Activated CD8-positive, alpha-beta memory T cell treated with anti-CD3 and anti-CD28 coated beads, Interleukin-2, amount 50 U/mL, for 24 hours (primary cell): ENCODE results near the gene CEBPB.

ENCODE experiments used
- DNase-seq: peaks from one replicate; pipeline ENCODE4 v3.0.0-alpha.2; 2020; ENCODE audit errors: extremely low read depth

Gene CEBPB

DNA sequence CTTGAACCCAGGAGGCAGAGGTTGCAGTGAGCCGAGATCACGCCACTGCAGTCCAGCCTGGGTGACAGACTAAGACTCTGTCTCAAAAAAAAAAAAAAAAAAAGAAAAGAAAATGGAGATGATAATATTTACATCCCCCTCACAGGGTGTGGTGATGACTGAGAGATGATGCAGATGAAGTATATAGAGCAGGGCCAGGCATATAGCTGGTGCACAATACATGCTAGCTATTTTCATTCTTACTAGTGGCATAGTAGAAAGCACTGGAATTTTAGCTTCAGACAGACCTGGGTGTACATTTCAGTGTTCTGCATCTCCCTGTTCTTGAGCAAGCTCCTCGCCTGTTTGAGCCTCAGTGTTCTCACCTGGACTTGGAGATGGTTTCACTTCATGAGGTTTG is 36.9 kb downstream of the CEBPB start:
- no peak for DNase-seq

DNA sequence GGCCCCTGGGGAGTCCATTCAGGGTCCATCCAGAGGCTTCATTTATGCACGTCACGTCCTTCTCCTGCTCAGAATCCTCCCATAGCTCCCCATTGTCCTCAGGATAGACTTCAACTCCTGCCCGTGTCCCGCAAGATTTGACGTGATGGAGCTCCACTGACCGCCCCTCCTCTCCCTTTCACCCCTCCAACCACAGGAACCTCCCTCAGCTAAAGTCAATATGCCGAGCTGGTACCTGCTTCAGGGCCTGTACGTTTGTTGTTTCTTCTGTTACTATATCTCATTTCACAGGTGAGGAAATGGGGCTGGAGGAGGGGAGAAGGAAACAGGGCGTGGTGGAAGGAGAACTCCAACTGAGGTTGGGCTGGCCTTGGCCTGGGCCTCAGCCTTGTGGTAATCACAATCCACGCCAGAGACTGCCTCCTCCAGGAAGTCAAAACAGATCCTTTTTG is 38.6 kb downstream of the CEBPB start:
- no peak for DNase-seq

DNA sequence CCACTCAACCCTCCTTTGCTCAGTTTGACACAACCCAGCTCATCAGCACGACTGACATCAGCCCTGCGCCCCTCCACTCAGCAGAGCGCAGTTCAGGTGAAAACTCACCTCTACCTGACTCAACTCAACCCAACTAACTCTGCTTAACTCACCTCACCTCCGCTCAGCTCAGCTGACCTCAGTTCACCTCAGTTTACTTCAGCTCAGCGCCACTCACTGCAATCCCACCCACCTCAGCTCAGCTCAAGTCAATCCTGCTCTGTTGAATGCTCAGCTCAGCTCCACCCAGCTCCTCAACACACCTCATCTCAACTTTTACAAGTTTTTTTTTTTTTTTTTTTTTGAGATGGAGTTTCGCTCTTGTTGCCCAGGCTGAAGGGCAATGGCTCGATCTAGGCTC is 39.6 kb downstream of the CEBPB start:
- DNase-seq = no peak

DNA sequence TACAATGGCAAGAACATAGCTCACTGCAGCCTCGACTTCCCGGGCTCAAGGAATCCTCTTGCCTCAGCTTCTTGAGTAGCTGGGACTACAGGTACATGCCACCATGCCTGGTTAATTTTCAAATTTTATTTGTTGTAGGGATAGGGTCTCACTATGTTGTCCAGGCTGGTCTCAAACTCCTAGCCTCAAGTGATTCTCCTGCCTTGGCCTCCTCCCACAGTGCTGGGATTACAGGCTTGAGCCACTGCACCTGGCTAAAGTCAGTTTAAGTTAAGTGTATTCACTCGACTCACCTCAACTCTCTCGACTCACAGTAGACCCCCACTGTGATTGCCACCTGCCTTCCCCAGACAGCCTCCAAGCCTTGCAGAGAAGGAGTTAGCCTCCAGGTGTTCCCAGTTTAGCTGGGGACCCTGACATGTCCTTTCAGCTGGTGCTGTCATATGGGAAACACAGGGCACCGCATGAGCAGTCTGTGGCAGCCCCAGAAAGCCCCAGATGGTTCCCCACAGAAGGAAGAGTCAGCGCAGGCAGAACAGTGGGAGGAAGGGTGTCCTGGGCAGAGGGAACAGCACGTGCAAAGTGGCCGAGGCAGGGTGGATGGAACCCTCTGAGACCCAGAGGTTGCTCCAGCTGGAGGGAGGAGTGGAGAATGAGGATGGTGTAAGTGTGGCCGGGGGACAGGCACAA is 40.4 kb downstream of the CEBPB start:
- DNase-seq = no peak

DNA sequence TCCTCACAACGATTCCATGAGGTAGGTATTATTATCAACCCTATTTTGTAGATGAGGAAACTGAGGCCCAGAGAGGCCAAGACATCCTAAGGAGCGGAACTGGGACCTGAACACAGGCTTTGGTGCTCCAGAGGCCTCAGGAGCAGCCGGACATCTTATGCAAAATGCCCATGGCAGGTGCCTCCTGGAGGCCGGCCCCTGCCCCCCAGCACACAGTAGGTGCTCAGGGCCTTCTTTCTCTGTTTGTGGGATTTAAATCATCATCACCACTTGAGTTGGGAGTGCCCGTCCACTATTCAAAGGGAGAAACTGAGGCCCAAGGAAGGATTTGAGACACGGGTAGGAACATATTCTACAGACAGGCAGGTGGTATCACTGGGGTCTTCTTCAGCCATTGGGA is 41.2 kb downstream of the CEBPB start:
- DNase-seq = no peak

DNA sequence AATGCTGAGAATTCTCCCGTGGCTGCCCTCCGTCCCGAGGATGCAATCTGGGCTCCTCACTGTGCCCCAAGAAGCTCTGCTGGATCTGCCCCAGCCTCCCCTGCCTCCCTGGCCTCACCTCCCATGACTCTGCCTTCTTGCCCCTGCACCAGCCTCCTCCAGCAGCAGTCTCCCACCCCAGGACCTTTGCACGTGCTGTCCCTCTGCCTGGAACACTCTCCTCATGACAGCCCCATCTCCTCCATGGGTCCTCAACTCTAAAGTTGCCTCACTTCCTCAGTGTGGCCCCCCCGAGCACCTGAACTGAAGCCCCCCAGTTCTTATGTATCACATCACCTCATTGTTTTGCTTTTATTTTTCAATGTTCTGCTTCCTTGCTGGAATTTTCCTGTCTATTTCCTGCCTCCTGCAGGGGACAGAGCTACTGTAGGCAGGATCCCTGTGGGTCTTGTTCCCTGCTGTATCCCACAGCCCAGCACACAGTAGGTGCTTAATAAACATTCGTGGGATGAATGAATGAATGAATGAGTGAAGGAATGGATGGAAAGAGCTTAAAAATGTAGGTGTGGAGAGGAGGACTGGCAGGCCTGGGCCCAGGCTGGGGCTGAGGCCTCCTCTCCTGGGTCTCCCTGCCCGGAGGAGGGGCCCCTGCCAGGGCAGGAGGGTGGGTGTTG is 42.2 kb downstream of the CEBPB start:
- DNase-seq = no peak

DNA sequence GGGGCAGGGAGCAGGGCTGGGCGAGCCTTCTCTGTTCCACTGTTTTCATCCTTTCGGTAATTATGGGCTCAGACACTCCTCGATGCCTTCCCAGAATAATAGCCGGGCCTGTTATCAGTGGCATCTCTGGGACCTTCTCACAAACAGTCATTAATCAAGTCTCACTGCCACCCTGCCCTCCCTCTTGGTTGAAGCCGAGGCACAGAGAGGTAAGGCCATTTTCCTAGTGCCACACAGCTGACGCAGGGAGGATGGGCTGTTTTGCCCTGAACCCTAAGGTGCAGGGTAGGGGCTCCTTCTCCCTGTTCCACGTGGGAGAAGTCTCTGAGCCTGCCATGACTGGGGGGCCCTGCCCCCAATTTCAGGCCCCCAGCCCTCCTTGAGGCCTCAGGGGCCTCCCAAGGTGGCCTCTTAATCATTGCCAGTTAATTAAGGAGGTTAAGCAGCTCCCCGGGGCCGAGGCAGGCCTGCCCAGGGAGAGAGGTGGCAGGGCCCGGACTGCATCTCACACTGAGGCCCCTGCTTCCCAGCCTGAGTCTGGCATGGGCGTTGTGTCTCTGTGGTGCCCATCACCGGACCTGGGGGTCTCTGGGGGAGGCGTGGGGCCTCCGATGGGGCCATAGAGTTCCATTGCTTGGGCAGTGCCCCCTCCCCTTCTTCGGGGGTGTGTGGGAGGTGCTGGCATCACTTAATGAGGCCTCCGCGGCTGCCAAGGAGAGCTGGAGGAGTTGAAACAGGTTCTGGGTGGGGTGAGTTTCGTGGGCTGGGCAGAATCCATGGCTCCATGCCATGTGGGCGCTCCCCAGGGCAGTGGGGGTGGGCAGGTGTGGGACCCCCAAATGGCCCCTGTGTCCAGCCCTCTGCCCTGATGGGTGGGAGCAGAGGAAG is 42.9 kb downstream of the CEBPB start:
- DNase-seq = no peak

DNA sequence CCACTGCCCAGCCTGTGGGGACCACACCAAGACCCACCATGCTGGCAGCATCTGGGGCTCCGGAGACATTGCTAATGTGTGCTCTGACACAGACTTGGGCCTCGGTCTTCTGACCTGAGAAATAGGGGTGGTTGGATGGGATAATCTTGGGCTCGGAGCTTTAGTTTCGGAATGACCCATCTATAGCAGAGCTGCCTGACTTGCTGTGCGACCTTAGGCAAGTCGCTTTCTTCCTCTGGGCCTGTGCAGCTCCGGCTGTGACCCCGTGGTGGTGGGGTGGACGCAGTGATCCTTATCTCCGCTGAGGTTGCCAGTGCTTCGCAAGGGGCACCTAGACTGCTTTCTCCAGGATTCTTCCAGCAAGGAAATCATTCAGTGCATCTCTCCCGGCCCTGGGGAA is 43.7 kb downstream of the CEBPB start:
- DNase-seq = no peak

DNA sequence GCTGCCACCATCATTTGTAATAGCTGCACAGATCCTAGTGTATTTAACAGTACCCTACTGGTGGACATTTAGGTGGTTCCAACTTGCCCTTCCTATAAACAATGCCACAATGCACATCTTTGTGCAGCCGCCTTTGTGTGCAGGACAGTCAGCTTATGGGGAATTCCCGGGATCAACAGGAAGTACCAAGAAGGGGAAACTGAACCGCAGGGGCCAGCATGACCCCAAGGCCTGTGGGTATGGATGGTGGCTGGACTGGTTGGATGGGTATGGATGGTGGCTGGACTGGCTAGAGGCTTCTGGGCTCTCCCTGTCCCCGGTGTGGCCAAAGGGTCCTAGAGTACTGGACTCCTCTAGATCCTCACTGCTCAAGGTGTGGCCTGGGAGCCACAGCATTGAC is 46.7 kb downstream of the CEBPB start:
- DNase-seq = no peak

DNA sequence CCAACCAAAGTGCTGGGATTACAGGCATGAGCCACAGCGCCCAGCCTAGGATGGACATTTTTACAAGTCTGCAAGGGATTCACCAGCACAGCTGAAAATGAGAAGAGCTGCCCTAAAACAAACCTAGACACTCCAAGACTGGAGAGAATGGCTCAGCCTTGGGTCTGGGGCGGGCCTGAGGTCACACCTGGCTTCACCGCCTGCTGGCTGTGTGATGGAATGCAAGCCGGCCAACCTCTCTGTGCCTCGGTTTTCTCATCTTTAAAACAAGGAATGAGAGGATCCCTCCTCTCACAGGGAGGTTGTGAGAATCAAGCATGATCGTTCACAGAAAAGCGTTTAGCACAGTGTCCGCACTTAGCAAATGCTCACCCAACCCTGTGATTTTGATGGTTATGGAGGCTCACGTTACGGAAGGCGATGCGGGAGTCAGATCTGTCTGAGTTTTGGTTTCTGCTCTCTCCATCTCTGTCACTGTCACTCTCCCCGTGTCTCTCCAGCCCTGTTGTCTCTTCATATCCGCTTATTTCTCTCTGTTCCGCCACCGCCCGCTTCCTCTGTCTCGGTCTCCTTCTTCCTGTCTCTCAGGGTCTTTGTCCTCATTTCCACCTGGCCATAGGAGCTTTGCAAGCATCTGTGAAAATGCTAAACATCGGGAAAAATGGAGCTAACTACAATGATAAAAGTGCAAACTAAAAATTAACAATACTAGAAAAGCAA is 47.6 kb downstream of the CEBPB start:
- DNase-seq = no peak

DNA sequence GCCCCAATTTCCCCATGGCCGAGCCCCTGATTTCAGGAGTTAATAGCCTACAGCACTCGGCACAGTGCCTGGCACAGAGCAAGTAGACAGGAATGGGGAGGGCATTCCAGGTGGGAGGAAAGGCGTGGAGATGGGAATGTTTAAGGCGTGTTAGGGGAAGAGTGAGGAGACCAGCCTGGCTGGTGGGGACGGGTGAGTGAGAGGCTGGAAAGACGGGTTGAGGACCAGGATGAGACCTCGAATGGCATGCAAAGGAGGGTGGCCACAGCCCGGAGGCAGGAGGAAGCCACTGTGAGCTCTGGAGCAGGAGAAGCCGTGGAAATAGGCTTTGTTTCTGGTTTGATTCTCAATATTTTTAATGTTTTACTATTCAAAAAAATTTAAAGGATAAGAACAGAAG is 49.5 kb downstream of the CEBPB start:
- no peak for DNase-seq

DNA sequence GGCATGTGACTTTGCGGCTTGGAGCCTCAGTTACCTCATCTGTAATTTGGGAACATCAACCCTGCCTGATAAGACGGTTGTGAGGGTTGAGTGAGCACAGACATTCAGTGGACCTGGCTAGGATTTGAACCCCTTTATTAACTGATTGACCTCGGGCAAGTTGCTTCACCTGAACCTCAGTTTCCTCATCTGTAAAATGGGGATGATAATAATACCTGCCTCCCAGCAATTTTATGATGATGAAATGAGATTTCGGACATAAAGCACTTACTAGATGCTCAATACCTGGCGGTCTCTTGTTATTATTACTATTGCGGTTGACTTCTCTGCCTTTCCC is 51.5 kb downstream of the CEBPB start:
- no peak for DNase-seq
